ENCODE measurements around the gene MTX1. TPM values are rescaled to one million over a fixed set of nuclear protein-coding genes. Genes with fewer than 3 reads are reported as not detected.

MTX1 gene
- total RNA-seq, 2 donors from 2014 or later, result 47.3 to 63.2 TPM

DNA sequence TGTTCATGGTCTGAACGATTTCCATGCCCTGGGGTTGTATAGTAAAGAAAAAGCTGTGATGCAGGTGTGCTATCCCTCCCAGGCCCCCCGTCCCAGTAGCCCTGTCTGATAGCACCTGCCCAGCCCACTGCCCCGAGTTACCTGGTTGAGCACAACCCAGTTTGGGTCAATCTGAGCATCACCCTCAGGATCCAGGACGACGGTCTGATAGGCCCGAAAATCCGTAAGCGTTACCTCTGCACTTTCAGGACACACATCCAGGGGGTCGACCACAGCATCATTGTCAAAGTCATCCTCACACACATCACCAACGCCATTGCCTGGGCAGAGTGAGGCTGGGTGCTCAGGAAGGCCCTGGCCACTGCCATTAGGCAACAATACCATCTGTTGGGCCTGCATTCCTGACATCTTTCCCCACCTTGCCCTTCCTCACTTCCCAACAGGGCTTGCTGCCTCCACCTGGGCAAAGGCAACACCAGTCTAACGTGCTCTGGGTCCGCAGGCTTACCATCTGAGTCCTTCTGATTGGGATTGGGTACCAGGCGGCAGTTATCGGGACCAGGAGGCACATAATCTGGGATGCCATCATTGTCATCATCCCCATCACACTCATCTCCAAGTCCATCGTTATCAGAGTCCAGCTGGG is 10.5 kb upstream of the MTX1 start:
- Histone ChIP-seq H3K27me3 (ENCODE audit: control insufficient read depth, insufficient read depth, low read length, poor library complexity, severe bottlenecking) (no peaks in the 10 kb centered on the region), H3K4me1 (ENCODE audit: control insufficient read depth, insufficient read depth, low read length) (no peaks in the 10 kb centered on the region), H3K27ac (ENCODE audit: low read depth, low read length) (peak overlapping the region; percentile 99), H3K9me3 (ENCODE audit: control insufficient read depth, low read length) (no peaks in the 10 kb centered on the region), H3K9ac (ENCODE audit: extremely low read depth, low read length, poor library complexity, severe bottlenecking) (no peak overlapping the region), H3K4me3 (ENCODE audit: low read length) (no peak overlapping the region), H3K36me3 (ENCODE audit: control insufficient read depth, insufficient read depth, low read length) (peaks cover 16% of the 10 kb centered on the region)
- no peak for DNase-seq
- Mint-ChIP-seq H3K4me3 (no peak overlapping the region), H3K36me3 (ENCODE audit: low read depth) (peaks cover 54% of the 10 kb centered on the region), H3K4me1 (peaks cover 14% of the 10 kb centered on the region), H3K9me3 (no peaks in the 10 kb centered on the region), H3K27ac (no peak overlapping the region), H3K27me3 (ENCODE audit: insufficient read depth) (no peaks in the 10 kb centered on the region)
- 91 to 97% methylated on average over 12 to 15 of the region's 15 CpGs for WGBS, 2 experiments (ENCODE audit: insufficient coverage in 1 of 2, insufficient read length in 1 of 2)
- TF ChIP-seq, protein P1, sequence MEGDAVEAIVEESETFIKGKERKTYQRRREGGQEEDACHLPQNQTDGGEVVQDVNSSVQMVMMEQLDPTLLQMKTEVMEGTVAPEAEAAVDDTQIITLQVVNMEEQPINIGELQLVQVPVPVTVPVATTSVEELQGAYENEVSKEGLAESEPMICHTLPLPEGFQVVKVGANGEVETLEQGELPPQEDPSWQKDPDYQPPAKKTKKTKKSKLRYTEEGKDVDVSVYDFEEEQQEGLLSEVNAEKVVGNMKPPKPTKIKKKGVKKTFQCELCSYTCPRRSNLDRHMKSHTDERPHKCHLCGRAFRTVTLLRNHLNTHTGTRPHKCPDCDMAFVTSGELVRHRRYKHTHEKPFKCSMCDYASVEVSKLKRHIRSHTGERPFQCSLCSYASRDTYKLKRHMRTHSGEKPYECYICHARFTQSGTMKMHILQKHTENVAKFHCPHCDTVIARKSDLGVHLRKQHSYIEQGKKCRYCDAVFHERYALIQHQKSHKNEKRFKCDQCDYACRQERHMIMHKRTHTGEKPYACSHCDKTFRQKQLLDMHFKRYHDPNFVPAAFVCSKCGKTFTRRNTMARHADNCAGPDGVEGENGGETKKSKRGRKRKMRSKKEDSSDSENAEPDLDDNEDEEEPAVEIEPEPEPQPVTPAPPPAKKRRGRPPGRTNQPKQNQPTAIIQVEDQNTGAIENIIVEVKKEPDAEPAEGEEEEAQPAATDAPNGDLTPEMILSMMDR (conservative IDR thresholded peaks at IDR 0.05), result no peak

DNA sequence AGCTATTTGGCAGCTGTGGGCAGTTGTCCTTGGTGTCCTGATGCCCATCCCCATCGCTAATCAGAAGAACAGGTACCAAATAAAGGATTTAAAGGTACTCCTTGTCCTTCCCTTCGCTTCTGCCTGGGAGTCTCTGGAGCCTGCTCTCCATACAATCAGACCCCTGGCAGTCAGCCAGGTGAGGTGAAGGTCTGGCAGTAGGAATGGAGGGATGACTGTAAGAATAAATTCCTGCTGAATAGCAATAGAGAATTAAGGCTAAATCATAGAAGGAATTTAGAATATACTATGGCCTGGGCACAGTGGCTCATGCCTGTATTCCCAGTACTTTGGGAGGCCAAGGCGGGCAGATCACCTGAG is 10.0 kb upstream of the MTX1 start:
- WGBS, 2 experiments (ENCODE audit: insufficient coverage in 1 of 2, insufficient read length in 1 of 2), result 89 to 93% methylated on average over 2 to 3 of the region's 3 CpGs
- peaks cover 13% of the 10 kb centered on the region for H3K4me1 Mint-ChIP-seq

DNA sequence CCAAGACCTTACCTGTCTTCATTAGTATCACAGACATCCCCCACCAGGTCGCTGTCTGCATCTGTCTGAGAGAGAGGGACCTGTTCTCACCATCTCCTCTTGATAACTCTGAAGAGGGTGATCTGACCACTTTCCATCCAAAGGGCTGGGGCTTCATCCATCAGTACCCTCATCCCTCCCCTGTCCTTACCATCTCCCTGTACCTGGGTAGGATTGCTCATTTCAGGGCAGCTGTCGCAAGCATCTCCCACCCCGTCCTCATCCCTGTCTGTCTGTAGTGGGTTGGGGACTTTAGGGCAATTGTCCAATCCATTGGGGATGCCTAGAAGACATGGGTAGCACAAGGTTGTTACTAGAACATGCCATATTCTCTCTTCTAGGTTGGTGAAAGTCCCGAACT is 8.7 kb upstream of the MTX1 start:
- H3K36me3 ChIP-seq (ENCODE audit: control insufficient read depth, insufficient read depth, low read length), result peaks cover 16% of the 10 kb centered on the region
- H3K27ac ChIP-seq (ENCODE audit: low read depth, low read length), result no peak overlapping the region
- DNase-seq, result no peak
- TF ChIP-seq, protein P1 (conservative IDR thresholded peaks at IDR 0.05), result no peak
- Mint-ChIP-seq H3K27ac (no peak overlapping the region), H3K4me1 (peaks cover 6% of the 10 kb centered on the region), H3K27me3 (ENCODE audit: insufficient read depth) (peaks cover 1% of the 10 kb centered on the region), H3K9me3 (no peaks in the 10 kb centered on the region), H3K4me3 (no peak overlapping the region), H3K36me3 (ENCODE audit: low read depth) (peaks cover 64% of the 10 kb centered on the region)
- H3K9ac ChIP-seq (ENCODE audit: extremely low read depth, low read length, poor library complexity, severe bottlenecking), result no peak overlapping the region
- H3K9me3 ChIP-seq (ENCODE audit: control insufficient read depth, low read length), result no peaks in the 10 kb centered on the region
- 75 to 92% methylated on average over 2 to 4 of the region's 4 CpGs for WGBS, 2 experiments (ENCODE audit: insufficient coverage in 1 of 2, insufficient read length in 1 of 2)
- H3K4me3 ChIP-seq (ENCODE audit: low read length), result no peak overlapping the region
- no peaks in the 10 kb centered on the region for H3K27me3 ChIP-seq (ENCODE audit: control insufficient read depth, insufficient read depth, low read length, poor library complexity, severe bottlenecking)
- no peaks in the 10 kb centered on the region for H3K4me1 ChIP-seq (ENCODE audit: control insufficient read depth, insufficient read depth, low read length)

More for the DNA sequence above, 10.0 kb upstream of the MTX1 start:
- Histone ChIP-seq H3K36me3 (ENCODE audit: control insufficient read depth, insufficient read depth, low read length) (peaks cover 16% of the 10 kb centered on the region), H3K4me1 (ENCODE audit: control insufficient read depth, insufficient read depth, low read length) (no peaks in the 10 kb centered on the region), H3K9ac (ENCODE audit: extremely low read depth, low read length, poor library complexity, severe bottlenecking) (no peak overlapping the region), H3K27me3 (ENCODE audit: control insufficient read depth, insufficient read depth, low read length, poor library complexity, severe bottlenecking) (no peaks in the 10 kb centered on the region), H3K4me3 (ENCODE audit: low read length) (no peak overlapping the region), H3K9me3 (ENCODE audit: control insufficient read depth, low read length) (no peaks in the 10 kb centered on the region), H3K27ac (ENCODE audit: low read depth, low read length) (no peak overlapping the region)
- H3K9me3 Mint-ChIP-seq, result no peaks in the 10 kb centered on the region
- H3K27me3 Mint-ChIP-seq (ENCODE audit: insufficient read depth), result no peaks in the 10 kb centered on the region
- peaks cover 59% of the 10 kb centered on the region for H3K36me3 Mint-ChIP-seq (ENCODE audit: low read depth)
- H3K27ac Mint-ChIP-seq, result no peak overlapping the region
- TF ChIP-seq, protein P1 (conservative IDR thresholded peaks at IDR 0.05), result no peak
- H3K4me3 Mint-ChIP-seq, result no peak overlapping the region
- no peak for DNase-seq

Measured in endodermal cell (in vitro differentiated cells).